RWPE1 (cell line): Measurements from ENCODE around the gene MTCL1.

ENCODE experiments used
- CTCF ChIA-PET: fragments of 350-600 bp; sonication (Branson Sonifier 250); formaldehyde crosslinking; extraction: SDS; loops from one replicate; lab custom pipeline; 2021; lab: Yijun Ruan, JAX
- POLR2A ChIA-PET: fragments of 400-600 bp; formaldehyde crosslinking; extraction: SDS; loops from one replicate; lab custom pipeline; 2020; ENCODE audit warnings: antibody characterized with exemption; ENCODE audit not compliant: low non-redundant PET; lab: Yijun Ruan, JAX
- DNase-seq: peaks from one replicate; pipeline ENCODE4 v3.0.0; 2012; ENCODE audit warnings: low spot score
- H3K27ac ChIP-seq: fragments of 450-650 bp; 2 replicates; pipeline ENCODE4 v1.5.1; 2017
- TF ChIP-seq, protein P1 (sequence below): fragments of 450-650 bp; conservative IDR thresholded peaks from 2 replicates; pipeline ENCODE4 v1.5.1; 2017; ENCODE audit warnings: low read depth, mild to moderate bottlenecking

The MTCL1 gene

DNA sequence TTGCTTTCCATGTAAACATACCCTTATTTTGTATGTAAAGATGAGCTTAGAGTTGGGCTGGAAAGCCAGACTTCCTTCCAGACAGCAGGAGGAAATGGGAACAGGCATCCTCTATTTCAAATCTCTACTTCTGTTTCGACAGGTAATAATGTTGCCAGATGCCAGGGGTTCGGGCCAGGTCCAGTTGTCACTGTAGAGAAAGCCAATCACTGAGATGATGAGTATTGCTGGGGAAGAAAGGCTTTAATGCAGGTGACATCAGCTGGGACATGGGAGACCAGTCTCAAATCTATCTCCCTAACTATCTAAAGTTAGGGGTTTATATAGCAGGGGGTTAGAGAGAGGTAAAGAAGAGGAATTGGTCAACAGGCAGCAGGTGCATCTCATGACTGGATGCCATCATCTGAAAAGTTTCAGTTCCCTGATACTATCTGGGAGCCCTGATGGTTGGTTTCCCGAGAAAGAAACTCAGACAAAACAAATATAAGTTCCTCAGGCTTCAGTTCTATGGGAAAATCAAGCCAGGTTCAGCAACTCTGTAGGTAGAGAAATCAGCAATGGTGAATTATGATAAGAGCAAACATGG lies 9.3 kb upstream of the MTCL1 start:
- TF ChIP-seq, protein P1, sequence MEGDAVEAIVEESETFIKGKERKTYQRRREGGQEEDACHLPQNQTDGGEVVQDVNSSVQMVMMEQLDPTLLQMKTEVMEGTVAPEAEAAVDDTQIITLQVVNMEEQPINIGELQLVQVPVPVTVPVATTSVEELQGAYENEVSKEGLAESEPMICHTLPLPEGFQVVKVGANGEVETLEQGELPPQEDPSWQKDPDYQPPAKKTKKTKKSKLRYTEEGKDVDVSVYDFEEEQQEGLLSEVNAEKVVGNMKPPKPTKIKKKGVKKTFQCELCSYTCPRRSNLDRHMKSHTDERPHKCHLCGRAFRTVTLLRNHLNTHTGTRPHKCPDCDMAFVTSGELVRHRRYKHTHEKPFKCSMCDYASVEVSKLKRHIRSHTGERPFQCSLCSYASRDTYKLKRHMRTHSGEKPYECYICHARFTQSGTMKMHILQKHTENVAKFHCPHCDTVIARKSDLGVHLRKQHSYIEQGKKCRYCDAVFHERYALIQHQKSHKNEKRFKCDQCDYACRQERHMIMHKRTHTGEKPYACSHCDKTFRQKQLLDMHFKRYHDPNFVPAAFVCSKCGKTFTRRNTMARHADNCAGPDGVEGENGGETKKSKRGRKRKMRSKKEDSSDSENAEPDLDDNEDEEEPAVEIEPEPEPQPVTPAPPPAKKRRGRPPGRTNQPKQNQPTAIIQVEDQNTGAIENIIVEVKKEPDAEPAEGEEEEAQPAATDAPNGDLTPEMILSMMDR = no peak
- POLR2A ChIA-PET = no interaction called here
- CTCF ChIA-PET = interaction anchor here (0.6 to 1.8 kb wide), 10 partner anchors 11 to 291 kb away, joined by 3 to 10 read pairs (median 4); no protein-coding TSS in a partner anchor
- DNase-seq = no peak
- no peak overlapping the region for H3K27ac ChIP-seq

DNA sequence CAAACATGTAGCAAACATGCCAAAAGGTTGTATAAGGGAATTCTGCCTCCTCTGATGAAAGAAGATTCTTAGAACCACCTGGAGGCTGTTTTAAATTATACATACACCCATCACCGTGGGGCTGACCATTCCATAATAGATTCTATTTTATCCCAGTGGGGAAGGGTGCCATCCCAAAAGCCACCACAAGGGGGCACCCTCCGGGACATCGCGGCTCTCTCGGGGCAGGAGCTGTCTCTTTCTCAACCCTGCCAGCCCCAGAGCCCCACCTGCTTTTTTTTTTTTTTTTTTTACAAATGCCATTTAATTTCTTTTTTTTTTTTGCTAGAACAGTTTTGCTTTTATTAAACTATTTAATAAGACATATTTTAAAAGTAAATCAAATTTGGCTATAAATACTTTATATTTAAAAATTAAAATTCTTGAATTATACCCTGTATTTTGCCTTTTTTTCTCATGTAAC lies 8.6 kb upstream of the MTCL1 start:
- ChIA-PET CTCF (interaction anchor here (0.5 to 1.8 kb wide), 23 partner anchors 12 to 1373 kb away, joined by 3 to 10 read pairs (median 4); no protein-coding TSS in a partner anchor), POLR2A (no interaction called here)
- DNase-seq = peak; percentile 78
- no peak overlapping the region for H3K27ac ChIP-seq
- TF ChIP-seq, protein P1 = peak; percentile 92

DNA sequence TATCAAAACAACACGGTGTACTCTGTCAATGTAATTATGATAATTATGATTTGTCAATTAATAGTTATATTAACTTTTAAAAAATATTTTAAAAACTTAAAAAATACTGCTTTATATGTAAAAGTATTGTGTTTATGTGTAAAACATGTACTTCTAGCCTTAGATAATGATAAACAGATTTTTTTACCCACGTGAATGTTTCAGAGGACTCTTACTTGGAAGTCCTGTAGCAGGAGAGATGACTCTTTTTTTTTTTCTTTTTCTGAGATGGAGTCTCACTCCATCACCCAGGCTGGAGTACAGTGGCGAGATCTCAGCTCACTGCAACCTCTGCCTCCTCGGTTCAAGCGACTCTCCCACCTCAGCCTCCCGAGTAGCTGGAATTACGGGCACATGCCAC lies 6.2 kb upstream of the MTCL1 start:
- DNase-seq = no peak
- CTCF ChIA-PET = no interaction called here
- POLR2A ChIA-PET = no interaction called here

DNA sequence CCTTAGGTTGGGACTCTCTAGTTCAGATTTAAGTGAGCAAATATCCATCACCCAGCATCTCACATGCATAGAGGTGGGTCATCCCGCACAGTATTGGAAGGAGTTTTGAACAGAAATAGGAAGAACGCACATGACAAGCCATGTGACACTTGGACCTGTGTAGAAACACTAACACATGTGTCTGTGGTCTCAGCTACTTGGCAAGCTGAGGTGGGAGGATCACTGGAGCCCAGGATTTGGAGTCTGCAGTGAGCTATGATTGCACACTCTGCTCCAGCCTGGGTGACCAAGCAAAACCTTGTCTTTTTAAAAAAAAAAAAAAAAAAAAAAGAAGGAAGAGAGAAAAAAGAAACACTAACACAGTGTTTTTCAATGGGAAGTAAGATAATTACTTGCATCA lies 5.4 kb upstream of the MTCL1 start:
- ChIA-PET POLR2A (no interaction called here), CTCF (no interaction called here)
- DNase-seq = no peak
- TF ChIP-seq, protein P1 = no peak
- H3K27ac ChIP-seq = no peak overlapping the region

More for the DNA sequence above, 6.2 kb upstream of the MTCL1 start:
- TF ChIP-seq, protein P1 = no peak
- H3K27ac ChIP-seq = no peak overlapping the region

DNA sequence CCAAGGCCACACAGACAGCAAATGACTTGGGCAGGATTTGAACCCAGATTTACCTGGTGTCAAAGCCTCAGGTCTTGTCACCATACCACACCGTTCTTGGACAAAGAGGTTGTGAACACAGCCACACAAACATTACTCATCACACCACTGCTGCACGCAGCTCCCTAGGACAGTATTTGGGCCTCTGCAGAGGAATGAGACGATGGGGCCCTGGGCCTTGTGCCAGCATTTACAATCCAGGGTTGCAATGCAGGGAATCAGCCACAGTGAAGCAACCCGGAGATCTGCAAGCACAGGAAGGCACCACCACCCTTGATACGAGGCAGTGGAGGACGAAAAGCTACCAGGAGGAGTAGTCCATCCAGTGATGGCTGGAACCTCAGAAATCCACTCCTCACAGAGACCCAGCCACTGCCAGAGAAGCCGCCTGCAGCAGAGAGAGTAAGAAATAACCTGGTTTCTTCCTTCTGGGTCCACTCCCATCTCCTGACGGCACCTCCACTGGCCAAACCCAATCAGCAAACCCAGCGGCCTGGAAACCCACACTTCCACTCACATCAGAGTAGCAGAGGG lies 3.7 kb upstream of the MTCL1 start:
- ChIA-PET POLR2A (no interaction called here), CTCF (interaction anchor here (0.7 kb wide), 1 partner anchor 92 kb away, joined by 3 read pairs; the partner anchor contains the start of gene RAB12)
- peak overlapping the region; percentile 52 for H3K27ac ChIP-seq
- peak; percentile 22 for DNase-seq
- TF ChIP-seq, protein P1 = no peak

DNA sequence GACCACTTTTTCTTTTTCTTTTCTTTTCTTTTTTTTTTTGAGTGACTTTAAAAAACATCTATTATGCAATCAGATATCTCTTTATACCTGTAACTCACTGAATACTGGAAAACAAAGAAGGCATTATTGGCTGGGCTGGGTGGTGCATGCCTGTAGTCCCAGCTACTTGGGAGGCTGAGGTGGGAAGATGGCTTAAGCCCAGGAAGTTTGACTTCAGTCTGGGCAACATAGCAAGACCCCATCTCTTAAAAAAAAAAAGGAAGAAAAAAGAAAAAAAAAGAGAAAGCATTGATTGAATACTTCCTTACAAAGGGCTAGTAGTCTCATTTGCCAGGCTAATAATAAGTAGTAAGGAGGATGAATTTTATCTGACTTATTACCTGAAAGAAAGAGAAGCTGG lies 2.7 kb upstream of the MTCL1 start:
- POLR2A ChIA-PET = no interaction called here
- DNase-seq = no peak
- no peak overlapping the region for H3K27ac ChIP-seq
- CTCF ChIA-PET = no interaction called here
- TF ChIP-seq, protein P1 = no peak
